Epithelial cell of esophagus (primary cell): ENCODE data around the gene ATP11A.

Source experiments
- DNase-seq: peaks from one replicate; pipeline ENCODE4 v3.0.0; 2010; ENCODE audit warnings: low read depth
- H3K4me3 ChIP-seq: 2 replicates; pipeline ENCODE4 v1.5.1; 2011; ENCODE audit warnings: mild to moderate bottlenecking, low read length, control low read depth
- CTCF ChIP-seq: IDR thresholded peaks from 2 replicates; pipeline ENCODE4 v1.5.1; 2011; ENCODE audit warnings: low read depth, mild to moderate bottlenecking, low read length, control low read depth, inconsistent platforms; ENCODE audit not compliant: insufficient read depth; ENCODE audit errors: missing control alignments

Gene ATP11A

GRCh38 chr13:112885242-112885781, 195.5 kb downstream of the ATP11A start:
- no peak for DNase-seq
- no peak for TF ChIP-seq CTCF
- H3K4me3 ChIP-seq, result no peak overlapping the region

GRCh38 chr13:112885782-112886268, 196.0 kb downstream of the ATP11A start:
- H3K4me3 ChIP-seq, result peak overlapping the region; percentile 11
- peak; percentile 85 for DNase-seq
- TF ChIP-seq CTCF, result no peak

GRCh38 chr13:112887151-112887550, 197.3 kb downstream of the ATP11A start:
- DNase-seq, result no peak
- TF ChIP-seq CTCF, result no peak
- H3K4me3 ChIP-seq, result no peak overlapping the region

DNA sequence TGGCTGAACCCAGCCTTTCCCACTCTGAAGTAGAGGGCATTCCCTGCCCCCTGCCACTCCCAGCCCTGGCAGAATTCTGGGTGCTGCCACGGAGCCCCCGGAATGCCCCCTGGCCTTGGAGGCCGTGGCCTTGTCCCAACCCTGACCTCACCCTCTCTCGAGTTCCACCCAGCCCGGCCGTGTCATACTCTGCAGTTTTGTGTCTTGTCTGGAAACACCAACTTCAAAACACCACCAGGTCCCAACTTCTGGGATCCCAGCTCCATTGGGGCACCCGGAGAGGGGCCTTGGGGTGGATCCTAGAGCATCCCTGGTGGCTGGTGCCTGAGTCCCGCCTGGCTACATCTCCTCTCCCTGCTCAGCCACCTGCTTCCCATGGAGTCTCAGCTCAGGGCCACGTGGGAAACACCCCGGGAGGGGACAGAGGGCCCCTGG, 197.7 kb downstream of the ATP11A start:
- no peak for TF ChIP-seq CTCF

DNA sequence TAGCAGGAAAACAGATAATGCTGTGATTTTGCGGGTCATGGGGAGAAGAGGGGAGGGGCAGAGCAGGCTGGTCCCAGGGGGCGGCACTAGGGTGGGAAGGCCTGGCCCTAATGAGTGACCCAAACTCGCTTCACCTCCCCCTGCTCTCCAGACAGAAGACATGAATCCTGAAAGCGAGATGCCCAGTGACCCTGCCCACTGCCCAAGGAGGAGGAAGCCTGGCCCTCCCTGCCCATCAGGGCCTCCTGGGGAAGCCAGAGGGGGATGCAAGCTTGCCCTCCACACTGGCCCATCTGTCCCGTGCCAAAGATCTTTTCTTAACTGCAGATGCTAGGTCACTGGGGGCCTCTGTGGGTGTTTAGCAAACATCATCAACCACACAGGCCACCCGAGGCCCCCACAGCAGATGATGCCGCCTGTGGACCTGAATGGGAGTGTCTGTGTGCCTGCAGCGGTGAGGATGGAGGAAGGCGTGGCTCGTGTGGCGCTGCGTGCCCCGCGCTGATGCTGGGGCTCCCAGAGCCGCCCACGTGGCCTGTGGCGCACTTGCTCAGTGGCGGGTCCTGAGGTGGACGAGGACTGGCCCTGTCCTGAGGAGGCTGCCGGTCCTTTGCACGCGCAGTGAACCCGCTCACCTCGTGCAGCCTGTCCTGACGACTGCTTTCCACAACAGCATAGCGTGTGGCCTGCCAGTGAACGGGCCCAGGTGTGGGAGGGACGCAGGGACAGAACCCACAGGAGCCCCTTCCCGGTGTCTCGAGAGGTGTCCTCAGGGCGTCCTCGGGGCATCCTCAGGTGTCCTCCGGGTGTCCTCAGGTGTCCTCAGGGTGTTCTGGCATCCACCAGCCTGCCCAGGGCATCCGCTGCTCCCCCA, 198.6 kb downstream of the ATP11A start:
- H3K4me3 ChIP-seq, result no peak overlapping the region
- no peak for TF ChIP-seq CTCF
- no peak for DNase-seq

More for the DNA sequence above, 197.7 kb downstream of the ATP11A start:
- no peak overlapping the region for H3K4me3 ChIP-seq
- no peak for DNase-seq

DNA sequence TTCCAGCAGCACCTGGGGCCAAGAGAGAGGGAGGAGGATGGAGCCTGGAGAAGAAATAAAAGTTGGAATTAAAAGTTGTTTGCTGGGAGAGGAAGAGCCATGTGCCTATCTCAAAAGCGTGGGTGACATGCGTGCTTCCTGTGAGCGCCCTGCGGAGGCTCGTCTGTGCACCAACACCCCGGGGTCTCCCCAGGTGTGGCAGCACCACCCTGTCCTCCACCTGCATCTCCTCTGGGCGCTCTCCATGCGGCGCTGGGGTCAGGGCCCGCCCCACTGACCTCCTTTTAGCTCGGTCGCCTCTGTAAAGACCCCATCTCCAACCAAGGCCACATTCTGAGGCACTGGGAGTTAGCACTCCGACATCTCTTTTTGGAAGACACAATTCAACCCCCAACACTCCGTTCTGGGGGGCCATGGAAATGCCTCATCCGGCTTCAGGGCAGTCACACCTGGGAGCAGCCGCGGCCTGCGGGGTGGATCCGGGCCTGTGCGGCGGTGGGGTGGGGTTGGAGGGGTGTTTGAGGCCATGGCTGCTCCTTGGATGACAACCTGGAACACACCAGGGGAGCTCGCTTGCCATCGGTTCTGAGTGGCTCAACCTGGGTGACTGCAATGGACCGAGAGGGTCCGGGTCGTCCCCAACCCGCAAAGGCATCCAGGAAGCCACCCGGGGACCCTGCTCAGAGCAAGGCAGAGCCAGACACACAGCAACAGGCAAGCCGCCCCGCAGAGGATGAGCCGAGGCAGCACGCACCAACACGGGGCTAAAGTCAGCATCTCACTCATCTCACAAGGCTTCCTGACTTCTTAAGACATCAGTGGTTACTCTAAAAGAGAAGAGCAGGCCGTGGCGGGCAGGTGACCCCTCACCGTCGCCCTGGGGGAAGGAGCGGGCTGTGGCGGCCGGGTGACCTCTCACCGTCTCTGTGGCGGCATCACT, 199.8 kb downstream of the ATP11A start:
- TF ChIP-seq CTCF, result no peak
- DNase-seq, result no peak
- H3K4me3 ChIP-seq, result no peak overlapping the region
